ENCODE results near the gene EDARADD.
"Not testable (repeated sequence)": the region's sequence is repeated elsewhere in the genome, so short reads cannot be mapped to it uniquely, and the experiment has no call there.

EDARADD gene

DNA sequence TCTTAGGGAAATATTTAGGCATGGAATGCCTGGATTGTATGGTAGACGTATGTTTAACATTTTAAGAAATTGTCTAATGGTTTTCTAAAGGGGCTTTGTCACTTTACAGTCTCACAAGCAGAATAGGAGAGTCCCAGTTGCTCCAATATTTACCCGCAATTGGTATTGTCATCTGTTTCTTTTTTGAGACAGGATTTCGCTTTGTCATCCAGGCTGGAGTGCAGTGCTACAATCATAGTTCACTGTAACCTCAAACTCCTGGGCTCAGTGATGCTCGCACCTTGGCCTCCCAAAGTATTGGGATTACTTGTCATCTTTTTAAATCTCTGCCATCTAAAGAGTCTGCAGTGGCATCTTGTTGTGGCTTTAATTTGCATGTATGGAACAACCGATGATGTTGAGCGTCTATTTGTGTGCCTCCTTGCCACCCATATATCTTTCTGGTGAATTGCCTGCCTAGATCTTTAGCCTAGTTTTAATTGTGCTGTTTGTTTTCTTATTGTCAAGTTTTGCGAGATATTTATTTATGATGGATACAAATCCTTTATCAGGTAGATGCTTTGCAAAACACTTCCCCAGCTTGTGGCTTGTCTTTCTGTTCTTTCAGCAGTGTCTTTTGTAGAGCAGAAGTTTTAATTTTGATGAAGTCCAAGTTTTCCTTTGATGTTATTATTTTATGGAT, 32.0 kb upstream of the EDARADD start:
- WGBS, 2 experiments, result 96% methylated on average over 7 of the region's 7 CpGs
- Histone ChIP-seq H3K4me1 (ENCODE audit: control insufficient read depth, insufficient read depth, low read length) (no peaks in the 10 kb centered on the region), H3K9me3 (ENCODE audit: control insufficient read depth, low read length) (peaks cover 3% of the 10 kb centered on the region), H3K36me3 (ENCODE audit: control insufficient read depth, insufficient read depth, low read length) (no peaks in the 10 kb centered on the region), H3K27me3 (ENCODE audit: control insufficient read depth, insufficient read depth, low read length, poor library complexity, severe bottlenecking) (no peaks in the 10 kb centered on the region), H3K27ac (ENCODE audit: insufficient read depth, low read depth, low read length, poor library complexity, severe bottlenecking) (no peak overlapping the region), H3K4me3 (ENCODE audit: insufficient read depth, low read depth, low read length) (no peak overlapping the region)

DNA sequence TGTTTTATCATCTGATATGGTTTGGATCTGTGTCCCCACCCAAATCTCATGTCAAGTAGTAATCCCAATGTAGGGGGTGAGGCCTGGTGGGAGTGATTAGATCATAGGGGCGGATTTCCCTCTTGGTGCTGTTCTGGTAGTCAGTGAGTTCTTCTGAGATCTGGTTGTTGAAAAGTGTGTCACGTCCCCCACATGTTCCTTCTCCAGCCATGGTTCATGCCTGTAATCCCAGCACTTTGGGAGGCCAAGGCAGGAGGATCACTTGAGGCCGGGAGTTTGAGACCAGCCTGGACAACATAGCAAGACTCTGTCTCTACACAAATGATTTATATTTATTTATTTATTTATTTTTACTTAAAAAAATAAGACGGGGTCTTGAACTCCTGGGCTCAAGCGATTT, 30.8 kb upstream of the EDARADD start:
- Histone ChIP-seq H3K27me3 (ENCODE audit: control insufficient read depth, insufficient read depth, low read length, poor library complexity, severe bottlenecking) (no peaks in the 10 kb centered on the region), H3K9me3 (ENCODE audit: control insufficient read depth, low read length) (peaks cover under 1% of the 10 kb centered on the region), H3K36me3 (ENCODE audit: control insufficient read depth, insufficient read depth, low read length) (no peaks in the 10 kb centered on the region), H3K27ac (ENCODE audit: insufficient read depth, low read depth, low read length, poor library complexity, severe bottlenecking) (no peak overlapping the region), H3K4me3 (ENCODE audit: insufficient read depth, low read depth, low read length) (no peak overlapping the region), H3K4me1 (ENCODE audit: control insufficient read depth, insufficient read depth, low read length) (no peaks in the 10 kb centered on the region)
- 88 to 95% methylated on average over 5 of the region's 5 CpGs for WGBS, 2 experiments

DNA sequence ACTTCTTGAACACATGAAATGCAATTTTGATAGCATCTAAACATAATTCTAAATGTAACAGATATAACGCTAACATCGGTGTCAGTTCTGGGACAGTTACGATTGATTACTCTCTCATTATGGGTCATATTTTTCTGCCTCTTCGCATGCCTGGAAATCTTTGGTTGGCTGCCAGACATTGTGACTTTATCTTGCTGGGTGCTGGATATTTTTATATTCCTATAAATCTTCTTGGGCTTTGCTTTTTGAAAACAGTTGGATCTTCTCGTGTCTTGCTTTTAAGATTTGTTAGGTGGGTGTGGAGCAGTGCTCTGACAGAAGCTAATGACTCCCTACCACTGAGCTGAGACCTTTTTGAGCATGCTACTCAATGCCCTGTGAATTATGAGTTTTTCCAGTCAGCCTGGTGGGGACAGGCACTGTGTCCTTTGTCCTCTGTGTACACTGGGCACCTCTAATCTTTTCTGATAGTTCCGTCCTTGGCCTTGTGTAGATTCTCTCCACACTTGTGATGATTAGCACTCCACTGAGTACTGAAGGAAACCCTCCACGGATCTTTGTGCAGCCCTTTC, 28.0 kb upstream of the EDARADD start:
- H3K4me3 ChIP-seq (ENCODE audit: insufficient read depth, low read depth, low read length), result no peak overlapping the region
- H3K27ac ChIP-seq (ENCODE audit: insufficient read depth, low read depth, low read length, poor library complexity, severe bottlenecking), result no peak overlapping the region
- no peaks in the 10 kb centered on the region for H3K36me3 ChIP-seq (ENCODE audit: control insufficient read depth, insufficient read depth, low read length)
- WGBS, 2 experiments, result 92% methylated on average over 7 of the region's 7 CpGs
- H3K9me3 ChIP-seq (ENCODE audit: control insufficient read depth, low read length), result no peaks in the 10 kb centered on the region
- no peaks in the 10 kb centered on the region for H3K27me3 ChIP-seq (ENCODE audit: control insufficient read depth, insufficient read depth, low read length, poor library complexity, severe bottlenecking)
- no peaks in the 10 kb centered on the region for H3K4me1 ChIP-seq (ENCODE audit: control insufficient read depth, insufficient read depth, low read length)

DNA sequence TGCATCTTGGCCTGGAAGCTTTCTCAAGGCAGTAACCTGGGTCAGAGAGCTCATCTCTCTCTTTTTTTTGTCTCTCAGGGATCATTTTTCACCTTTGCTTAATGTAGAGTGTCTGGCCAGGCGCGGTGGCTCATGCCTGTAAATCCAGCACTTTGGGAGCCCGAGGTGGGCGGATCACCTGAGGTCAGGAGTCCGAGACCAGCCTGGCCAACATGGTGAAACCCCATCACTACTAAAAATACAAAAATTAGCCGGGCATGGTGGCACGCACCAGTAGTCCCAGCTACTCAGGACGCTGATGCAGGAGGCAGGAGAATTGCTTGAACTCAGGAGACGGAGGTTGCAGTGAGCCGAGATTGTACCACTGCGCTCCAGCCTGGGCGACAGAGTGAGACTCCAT, 27.4 kb upstream of the EDARADD start:
- H3K36me3 ChIP-seq (ENCODE audit: control insufficient read depth, insufficient read depth, low read length); H3K27ac ChIP-seq (ENCODE audit: insufficient read depth, low read depth, low read length, poor library complexity, severe bottlenecking); H3K27me3 ChIP-seq (ENCODE audit: control insufficient read depth, insufficient read depth, low read length, poor library complexity, severe bottlenecking); H3K4me1 ChIP-seq (ENCODE audit: control insufficient read depth, insufficient read depth, low read length); H3K4me3 ChIP-seq (ENCODE audit: insufficient read depth, low read depth, low read length); H3K9me3 ChIP-seq (ENCODE audit: control insufficient read depth, low read length): not testable (repeated sequence)
- WGBS, 2 experiments, result 92 to 93% methylated on average over 12 of the region's 12 CpGs

DNA sequence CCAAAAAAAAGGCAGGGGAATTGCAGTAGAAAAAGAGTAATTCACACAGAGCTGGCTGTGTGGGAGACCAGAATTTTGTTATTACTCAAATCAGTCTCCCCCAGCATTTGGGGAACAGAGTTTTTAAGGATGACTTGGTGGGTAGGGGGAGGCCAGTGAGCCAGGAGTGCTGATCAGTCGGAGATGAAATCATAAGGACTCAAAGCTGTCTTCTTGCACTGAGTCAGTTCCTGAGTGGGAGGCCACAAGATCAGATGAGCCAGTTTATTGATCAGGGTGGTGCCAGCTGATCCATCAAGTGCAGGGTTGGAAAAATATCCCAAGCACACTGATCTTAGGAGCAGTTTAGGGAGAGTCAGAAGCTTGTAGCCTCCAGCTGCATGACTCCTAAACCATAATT, 23.7 kb upstream of the EDARADD start:
- WGBS, 2 experiments, result 81 to 90% methylated on average over 1 of the region's 1 CpG
- Histone ChIP-seq H3K36me3 (ENCODE audit: control insufficient read depth, insufficient read depth, low read length) (no peaks in the 10 kb centered on the region), H3K4me1 (ENCODE audit: control insufficient read depth, insufficient read depth, low read length) (no peaks in the 10 kb centered on the region), H3K9me3 (ENCODE audit: control insufficient read depth, low read length) (no peaks in the 10 kb centered on the region), H3K27me3 (ENCODE audit: control insufficient read depth, insufficient read depth, low read length, poor library complexity, severe bottlenecking) (no peaks in the 10 kb centered on the region), H3K27ac (ENCODE audit: insufficient read depth, low read depth, low read length, poor library complexity, severe bottlenecking) (no peak overlapping the region), H3K4me3 (ENCODE audit: insufficient read depth, low read depth, low read length) (no peak overlapping the region)

DNA sequence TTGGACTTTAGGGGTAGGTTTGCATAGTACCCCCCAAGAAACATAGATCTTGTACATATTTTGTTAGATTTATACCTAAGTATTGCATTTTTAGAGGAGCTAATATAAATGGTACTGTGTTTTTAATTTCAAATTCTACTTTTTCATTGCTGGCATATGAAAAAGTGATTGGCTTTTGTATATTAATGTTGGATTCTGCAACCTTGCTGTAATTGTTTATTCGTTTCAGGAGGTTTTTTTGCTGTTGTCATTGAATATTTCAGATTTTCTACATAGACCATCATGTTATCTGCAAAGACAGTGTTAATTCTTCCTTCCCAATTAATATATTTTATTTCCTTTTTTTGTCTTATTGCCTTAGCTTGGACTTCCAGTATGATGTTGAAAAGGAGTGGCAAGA, 23.0 kb upstream of the EDARADD start:
- H3K36me3 ChIP-seq (ENCODE audit: control insufficient read depth, insufficient read depth, low read length), result no peaks in the 10 kb centered on the region

DNA sequence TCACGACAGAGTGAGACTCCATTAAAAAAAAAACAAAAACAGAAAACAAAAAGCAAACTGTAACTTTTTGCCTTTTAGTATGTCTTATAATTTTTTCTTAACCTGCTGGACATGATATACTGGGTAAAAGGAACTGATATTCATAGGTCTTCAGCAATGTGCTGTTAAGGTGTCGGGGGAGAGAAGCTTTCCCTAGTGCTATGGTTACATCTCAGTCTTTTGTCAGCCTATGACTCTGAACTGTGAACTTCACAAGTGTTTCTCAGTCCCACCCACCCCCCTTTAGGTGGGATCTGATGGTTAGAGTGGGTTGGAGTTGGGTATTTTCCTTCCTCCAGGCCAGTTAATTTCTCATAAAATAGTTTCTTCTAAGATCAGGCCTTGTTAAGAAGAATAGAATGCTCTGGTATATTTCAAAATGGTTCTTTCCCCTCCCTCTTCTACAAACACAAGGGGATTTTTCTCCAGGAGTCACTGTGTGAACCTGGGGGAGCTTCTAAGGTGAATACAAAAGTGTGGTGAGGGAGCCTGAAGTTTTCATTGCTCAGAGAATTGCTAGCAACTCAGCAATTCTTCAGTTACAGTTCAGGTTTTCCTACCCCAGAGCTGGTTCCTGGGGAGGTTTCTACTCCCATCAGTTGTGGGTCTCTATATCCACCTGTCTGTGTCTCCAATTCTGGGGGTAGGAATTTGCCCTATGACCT, 16.1 kb upstream of the EDARADD start:
- no peaks in the 10 kb centered on the region for H3K4me1 ChIP-seq (ENCODE audit: control insufficient read depth, insufficient read depth, low read length)
- H3K9me3 ChIP-seq (ENCODE audit: control insufficient read depth, low read length), result no peaks in the 10 kb centered on the region
- WGBS, 2 experiments, result 89 to 94% methylated on average over 2 of the region's 2 CpGs
- no peak overlapping the region for H3K27ac ChIP-seq (ENCODE audit: insufficient read depth, low read depth, low read length, poor library complexity, severe bottlenecking)
- no peaks in the 10 kb centered on the region for H3K36me3 ChIP-seq (ENCODE audit: control insufficient read depth, insufficient read depth, low read length)
- H3K4me3 ChIP-seq (ENCODE audit: insufficient read depth, low read depth, low read length), result no peak overlapping the region
- H3K27me3 ChIP-seq (ENCODE audit: control insufficient read depth, insufficient read depth, low read length, poor library complexity, severe bottlenecking), result no peaks in the 10 kb centered on the region

More for the DNA sequence above, 23.0 kb upstream of the EDARADD start:
- H3K9me3 ChIP-seq (ENCODE audit: control insufficient read depth, low read length), result no peaks in the 10 kb centered on the region
- WGBS, 2 experiments, result 83% methylated on average over 1 of the region's 1 CpG; no CpG with 5 or more reads in 1 of the 2 experiments
- no peak overlapping the region for H3K4me3 ChIP-seq (ENCODE audit: insufficient read depth, low read depth, low read length)
- H3K27ac ChIP-seq (ENCODE audit: insufficient read depth, low read depth, low read length, poor library complexity, severe bottlenecking), result no peak overlapping the region
- no peaks in the 10 kb centered on the region for H3K27me3 ChIP-seq (ENCODE audit: control insufficient read depth, insufficient read depth, low read length, poor library complexity, severe bottlenecking)
- H3K4me1 ChIP-seq (ENCODE audit: control insufficient read depth, insufficient read depth, low read length), result no peaks in the 10 kb centered on the region

DNA sequence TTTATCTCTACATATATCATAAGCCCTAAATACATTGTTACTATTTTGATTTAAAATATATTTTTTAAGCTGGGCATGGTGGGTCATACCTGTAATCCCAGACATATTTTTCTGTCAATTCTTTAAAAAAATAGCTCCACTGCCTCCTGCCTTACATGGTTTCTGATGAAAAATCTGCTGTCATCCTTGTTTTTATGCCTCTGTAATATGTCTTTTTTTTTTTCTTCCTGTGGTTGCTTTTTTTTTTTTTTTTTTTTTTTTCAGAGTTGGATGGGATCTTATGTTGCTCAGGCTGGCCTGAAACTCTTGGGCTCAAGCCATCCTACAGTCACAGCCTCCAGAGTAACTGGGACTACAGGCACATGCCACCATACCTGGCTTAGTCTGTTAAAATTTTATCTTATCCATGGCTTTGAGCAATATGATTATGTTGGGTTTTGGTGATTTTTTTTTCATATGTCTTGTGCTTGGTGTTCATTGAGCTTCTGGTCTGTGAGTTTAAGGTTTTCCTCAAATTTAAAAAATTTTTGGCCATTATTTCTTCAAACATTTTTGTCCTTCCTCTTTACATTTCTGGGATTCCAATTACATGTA, 12.4 kb upstream of the EDARADD start:
- Histone ChIP-seq H3K9me3 (ENCODE audit: control insufficient read depth, low read length) (no peaks in the 10 kb centered on the region), H3K27ac (ENCODE audit: insufficient read depth, low read depth, low read length, poor library complexity, severe bottlenecking) (no peak overlapping the region), H3K4me1 (ENCODE audit: control insufficient read depth, insufficient read depth, low read length) (no peaks in the 10 kb centered on the region), H3K36me3 (ENCODE audit: control insufficient read depth, insufficient read depth, low read length) (no peaks in the 10 kb centered on the region), H3K4me3 (ENCODE audit: insufficient read depth, low read depth, low read length) (no peak overlapping the region), H3K27me3 (ENCODE audit: control insufficient read depth, insufficient read depth, low read length, poor library complexity, severe bottlenecking) (no peaks in the 10 kb centered on the region)

DNA sequence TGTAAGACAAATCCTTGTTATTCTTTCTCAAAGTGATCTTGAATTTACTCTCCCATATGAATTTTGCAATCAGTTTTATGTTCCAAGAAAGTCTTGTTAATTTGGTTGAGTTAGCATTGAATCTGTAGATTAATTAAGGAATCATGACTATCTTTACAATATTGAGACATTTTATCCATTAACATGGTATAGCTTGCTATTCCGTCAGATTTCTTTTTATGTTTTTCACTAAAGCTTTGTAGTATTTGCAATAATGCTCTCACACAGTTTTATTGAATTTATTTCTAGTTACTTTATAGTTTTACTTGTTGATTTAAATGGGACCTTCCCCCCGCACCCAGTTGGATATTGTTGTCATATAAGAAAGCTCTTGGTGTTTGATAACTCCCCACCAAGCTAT, 5.8 kb upstream of the EDARADD start:
- H3K27me3 ChIP-seq (ENCODE audit: control insufficient read depth, insufficient read depth, low read length, poor library complexity, severe bottlenecking), result peaks cover under 1% of the 10 kb centered on the region
- no peaks in the 10 kb centered on the region for H3K4me1 ChIP-seq (ENCODE audit: control insufficient read depth, insufficient read depth, low read length)
- no peak overlapping the region for H3K27ac ChIP-seq (ENCODE audit: insufficient read depth, low read depth, low read length, poor library complexity, severe bottlenecking)
- no peak overlapping the region for H3K4me3 ChIP-seq (ENCODE audit: insufficient read depth, low read depth, low read length)
- WGBS, 2 experiments, result 100% methylated on average over 1 of the region's 2 CpGs; no CpG with 5 or more reads in 1 of the 2 experiments
- no peaks in the 10 kb centered on the region for H3K36me3 ChIP-seq (ENCODE audit: control insufficient read depth, insufficient read depth, low read length)
- H3K9me3 ChIP-seq (ENCODE audit: control insufficient read depth, low read length), result no peaks in the 10 kb centered on the region

DNA sequence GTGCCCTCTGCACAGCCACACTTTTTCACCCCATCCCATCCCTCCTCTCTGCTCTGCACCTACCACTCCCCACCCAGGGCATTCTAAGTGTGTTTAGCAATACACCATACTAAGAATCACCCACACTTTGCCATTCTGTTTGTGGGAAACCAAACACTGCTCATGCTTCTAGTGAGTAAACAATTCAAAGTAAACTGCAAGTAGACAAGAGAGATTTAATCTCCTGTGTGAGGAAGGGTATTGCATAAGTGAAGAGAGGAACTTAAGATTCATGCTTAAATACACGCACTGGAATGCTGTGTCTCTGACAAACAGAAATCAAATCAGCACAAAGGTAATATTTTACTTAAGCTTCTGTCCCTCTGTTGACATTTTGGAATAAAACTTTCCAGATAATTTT, 4.8 kb upstream of the EDARADD start:
- H3K9me3 ChIP-seq (ENCODE audit: control insufficient read depth, low read length), result no peaks in the 10 kb centered on the region
- WGBS, 2 experiments, result 100% methylated on average over 1 of the region's 1 CpG; no CpG with 5 or more reads in 1 of the 2 experiments

More for the DNA sequence above, 4.8 kb upstream of the EDARADD start:
- Histone ChIP-seq H3K27me3 (ENCODE audit: control insufficient read depth, insufficient read depth, low read length, poor library complexity, severe bottlenecking) (peaks cover 10% of the 10 kb centered on the region), H3K36me3 (ENCODE audit: control insufficient read depth, insufficient read depth, low read length) (no peaks in the 10 kb centered on the region), H3K4me1 (ENCODE audit: control insufficient read depth, insufficient read depth, low read length) (no peaks in the 10 kb centered on the region), H3K27ac (ENCODE audit: insufficient read depth, low read depth, low read length, poor library complexity, severe bottlenecking) (no peak overlapping the region), H3K4me3 (ENCODE audit: insufficient read depth, low read depth, low read length) (no peak overlapping the region)

Measured in ectodermal cell (in vitro differentiated cells).